AML-193 (cell line): ENCODE data around the gene MXD4.
"Not testable (repeated sequence)": the region's sequence is repeated elsewhere in the genome, so short reads cannot be mapped to it uniquely, and the experiment has no call there.

Experiments
- DNase-seq, 2 experiments: peaks; one replicate each; lab custom pipeline; 2025; lab: John Stamatoyannopoulos, UW

Gene MXD4

GRCh38 chr4:2275044-2275397, 13.1 kb upstream of the MXD4 start:
- DNase-seq: not testable (repeated sequence)

DNA sequence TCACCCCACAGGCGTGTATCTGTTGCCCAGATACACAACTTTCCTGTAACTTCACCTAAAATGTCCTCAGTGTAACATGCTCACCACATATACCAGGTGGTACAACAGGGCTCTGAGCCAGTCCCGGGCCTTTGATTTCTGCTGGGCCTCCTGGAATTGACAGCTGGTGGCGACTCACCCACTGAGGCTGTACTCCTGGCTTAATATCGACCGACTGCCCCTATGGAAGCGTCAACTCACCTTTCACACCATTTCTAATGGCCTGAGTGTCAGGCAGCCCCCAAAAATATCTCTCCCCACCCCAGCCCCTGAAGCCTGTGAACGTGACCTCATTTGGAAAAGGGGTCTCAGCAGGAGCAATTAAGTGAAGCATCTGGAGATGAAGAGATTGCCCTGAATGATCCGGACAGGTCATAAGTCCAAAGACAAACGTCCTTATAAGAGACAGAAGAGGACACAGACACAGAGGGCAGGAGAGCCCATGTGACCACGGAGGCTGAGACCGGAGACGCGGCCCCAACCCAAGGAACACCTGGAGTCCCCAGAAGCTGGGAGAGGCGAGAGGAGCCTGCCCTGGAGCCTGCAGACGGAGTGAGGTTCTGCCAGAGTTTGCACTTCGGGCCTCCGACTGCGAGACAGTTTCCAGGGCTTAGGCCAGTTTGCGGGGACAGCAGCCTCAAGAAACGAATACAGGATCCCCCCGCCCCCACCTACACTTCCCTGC, 12.6 kb upstream of the MXD4 start:
- DNase-seq: no peak

DNA sequence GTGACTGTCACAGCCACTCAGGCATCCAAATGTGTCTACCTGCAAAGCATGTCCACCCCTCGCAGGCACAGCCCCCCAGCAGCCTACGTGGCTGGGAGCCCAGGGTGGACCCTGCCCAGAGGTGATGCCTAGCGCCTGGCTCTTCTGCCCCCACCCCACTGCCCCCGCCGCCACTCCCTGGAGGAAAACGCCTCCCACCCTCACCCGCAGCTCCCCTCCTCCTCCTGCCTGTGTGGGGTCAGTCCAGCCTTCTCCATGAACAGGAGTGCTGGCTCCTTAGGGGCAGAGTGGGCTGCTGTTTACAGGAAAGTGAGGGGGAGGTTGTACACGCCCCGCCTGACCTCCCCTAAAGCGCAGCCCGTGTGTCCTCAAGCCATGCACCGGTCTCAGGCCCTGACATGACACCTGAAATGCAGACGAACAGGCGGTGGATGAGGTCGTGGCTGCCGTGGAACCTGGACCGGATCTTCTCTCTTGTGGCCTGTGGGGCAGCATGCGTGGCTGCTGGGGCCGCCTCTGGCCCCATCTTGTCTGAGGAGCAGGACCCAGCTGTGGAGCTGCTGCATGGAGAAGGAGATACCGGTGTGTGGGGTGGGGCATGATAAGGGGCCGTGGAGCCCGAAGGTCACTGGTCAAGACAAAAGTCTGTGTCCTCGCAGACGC, 11.9 kb upstream of the MXD4 start:
- DNase-seq: no peak

GRCh38 chr4:2273221-2273620, 11.3 kb upstream of the MXD4 start:
- no peak for DNase-seq

- DNase-seq: no peak
These were observed 10.9 kb upstream of the MXD4 start for GRCh38 chr4:2272828-2273120.

DNA sequence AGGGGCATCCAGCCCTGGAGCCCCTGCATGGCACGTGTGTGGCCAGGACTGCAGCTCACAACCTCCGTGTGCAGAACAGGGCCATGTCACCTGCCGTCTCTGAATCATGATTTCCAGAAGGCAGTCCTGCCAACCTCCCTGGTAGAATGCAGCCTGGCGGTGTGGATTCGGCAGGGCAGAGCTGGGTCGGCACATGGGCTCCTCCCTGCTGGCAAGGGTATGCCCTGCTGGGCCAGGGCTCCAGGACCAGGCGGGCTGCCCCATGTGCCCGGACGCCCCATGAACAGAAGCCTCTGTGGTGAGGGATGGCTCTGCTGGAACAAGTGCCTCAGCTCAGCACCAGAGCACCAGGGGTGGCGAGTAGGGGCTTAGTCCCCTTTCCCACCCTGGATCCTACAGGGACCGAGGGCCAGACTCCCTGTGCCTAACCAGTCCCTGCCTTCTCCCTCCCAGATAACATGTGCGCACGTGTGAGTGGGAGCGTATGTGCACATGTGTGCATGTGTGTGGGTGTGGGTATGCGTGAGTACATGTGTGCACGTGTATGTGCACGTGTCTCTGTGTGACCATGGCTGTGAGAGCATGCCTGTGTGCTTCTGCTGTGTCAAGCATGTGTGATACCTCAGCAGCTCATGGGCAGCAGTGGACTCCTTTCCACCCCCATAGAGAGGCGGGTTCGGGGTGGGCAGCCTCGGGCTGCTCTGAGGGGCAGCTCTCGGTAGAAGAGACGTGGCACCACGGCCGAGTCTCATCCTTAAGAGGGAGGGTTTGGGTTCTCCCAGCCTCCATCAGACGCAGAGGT, 10.3 kb upstream of the MXD4 start:
- no peak for DNase-seq

GRCh38 chr4:2271279-2272025, 9.5 kb upstream of the MXD4 start:
- DNase-seq: no peak

- DNase-seq: no peak
These were observed 8.6 kb upstream of the MXD4 start for GRCh38 chr4:2270341-2271165.

DNA sequence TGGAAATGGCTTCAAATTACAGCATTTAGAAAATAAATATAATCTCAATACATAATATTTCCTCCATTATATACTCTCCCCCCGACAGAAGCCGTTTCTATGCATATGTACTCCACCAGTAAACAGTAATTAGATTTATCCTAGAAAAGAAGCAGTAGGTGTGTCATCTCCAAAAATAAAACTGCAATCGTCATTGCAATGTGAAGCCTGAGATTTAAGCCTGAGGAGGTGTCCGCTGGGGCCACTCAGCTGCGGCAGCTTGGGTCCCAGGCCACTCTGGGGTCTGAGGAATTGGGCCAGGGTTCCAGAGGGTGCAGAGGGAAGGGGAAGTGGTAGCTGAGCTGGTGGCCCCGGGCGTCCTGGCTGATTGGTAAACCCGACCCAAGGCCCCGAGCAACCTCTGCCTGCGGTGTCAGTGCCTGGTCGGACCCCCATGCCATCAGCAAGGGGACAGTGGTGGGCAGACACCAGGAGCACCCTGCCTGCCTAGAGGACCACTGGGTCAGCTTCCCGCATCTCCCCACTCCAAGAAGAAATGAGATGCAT, 7.8 kb upstream of the MXD4 start:
- no peak for DNase-seq

DNA sequence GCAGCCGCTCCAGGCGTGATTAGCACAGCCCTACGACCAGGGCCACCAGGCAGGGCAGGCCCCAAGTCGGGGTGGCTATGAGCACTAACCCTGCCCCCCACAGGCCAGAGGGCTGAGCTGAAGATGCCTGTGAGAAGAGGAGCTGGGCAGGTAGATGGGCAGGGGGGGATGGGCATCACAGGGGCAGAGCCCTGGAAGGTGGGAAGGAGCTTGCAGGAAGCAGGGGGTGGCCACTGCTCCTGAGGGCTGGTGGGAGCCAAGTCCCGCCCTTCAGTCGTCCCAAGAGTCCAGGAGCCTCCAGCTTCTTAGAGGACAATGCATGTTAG, 7.3 kb upstream of the MXD4 start:
- no peak for DNase-seq

DNA sequence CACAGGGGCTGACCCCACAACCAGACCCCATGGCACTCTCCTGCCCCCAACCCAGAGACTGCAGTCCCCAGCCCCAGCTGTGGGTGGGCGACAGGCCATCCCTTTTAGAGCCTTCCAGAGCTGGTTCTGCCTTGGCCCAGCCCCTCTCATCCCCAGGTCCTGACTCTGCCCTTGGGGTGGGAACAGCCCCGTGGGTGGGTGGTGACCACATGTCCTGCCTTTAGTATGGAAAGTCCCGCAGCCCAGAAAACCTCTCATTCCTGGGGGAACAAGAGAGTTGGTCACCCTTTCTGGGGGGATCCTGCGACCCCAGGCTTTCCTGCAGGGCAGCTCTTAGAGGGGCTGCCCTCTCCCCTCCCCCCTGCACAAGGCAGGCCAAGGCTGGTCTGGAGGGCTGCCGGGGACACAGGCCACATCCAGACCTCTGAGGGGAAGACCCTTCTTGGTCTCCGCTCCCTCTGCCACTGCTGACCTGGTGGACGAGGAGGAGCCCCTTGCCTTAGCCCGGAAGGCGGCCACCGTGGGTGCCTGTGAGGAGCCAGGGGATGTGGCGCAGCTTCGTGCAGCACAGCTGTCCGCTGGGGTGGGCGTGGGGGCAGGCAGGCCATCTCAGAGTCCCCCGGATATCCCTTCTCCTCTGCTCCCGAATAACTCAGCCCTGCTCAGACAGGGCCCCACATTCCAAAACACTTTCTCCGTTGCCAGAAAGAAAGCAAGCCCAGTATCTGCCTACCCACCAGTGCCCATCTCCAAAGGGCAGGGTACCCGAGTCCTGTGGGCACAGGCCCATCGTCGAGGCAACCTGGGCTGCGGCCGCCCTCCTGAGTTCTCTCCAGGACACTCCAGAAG, 6.7 kb upstream of the MXD4 start:
- DNase-seq: no peak

DNA sequence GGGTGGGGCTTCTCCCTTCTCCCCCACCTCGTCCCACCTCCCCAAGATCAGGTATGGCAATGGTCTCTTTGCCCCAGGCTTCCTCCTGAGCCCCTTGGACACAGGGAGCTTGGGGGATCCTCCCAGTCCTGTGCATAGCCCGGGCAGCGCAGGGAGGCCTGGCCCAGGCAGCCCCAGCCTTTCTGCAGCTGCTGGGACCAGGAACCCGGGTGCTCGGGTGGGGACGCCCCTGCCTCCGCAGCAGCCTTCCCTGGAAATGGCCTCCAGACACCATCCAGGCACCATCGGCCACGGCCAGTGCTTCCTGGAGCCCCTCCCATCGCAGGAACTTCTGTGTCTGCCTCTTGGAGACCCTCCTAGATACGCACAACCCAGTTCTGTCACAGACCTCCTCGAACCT, 5.9 kb upstream of the MXD4 start:
- DNase-seq: no peak

DNA sequence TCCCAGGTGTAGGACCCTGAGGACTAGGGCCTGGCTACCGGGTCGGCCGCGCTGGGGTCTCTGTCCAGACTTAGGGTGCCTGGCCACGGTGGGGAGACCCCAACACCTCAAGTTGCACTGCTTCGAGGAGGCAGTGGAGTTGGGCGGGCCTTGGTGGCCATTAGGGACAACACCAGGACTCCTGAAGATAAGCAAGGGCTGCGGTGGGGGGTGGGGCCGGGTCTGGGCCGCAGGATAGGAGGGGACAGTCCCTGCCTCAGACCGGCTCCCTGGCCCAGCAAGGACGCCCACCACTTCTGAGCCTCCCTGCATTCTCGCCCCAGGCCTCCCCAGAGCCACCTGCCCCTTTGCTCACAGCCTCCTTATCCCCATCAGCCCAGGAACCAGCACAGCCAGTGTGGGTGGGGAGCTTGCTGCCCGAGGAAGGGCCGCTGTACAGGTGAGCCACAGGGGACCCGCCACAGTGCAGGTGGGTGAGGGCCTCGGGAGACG, 5.5 kb upstream of the MXD4 start:
- DNase-seq: no peak

- DNase-seq: no peak
These were observed 4.9 kb upstream of the MXD4 start for GRCh38 chr4:2266821-2267220.

GRCh38 chr4:2266181-2266580, 4.3 kb upstream of the MXD4 start:
- DNase-seq: no peak

DNA sequence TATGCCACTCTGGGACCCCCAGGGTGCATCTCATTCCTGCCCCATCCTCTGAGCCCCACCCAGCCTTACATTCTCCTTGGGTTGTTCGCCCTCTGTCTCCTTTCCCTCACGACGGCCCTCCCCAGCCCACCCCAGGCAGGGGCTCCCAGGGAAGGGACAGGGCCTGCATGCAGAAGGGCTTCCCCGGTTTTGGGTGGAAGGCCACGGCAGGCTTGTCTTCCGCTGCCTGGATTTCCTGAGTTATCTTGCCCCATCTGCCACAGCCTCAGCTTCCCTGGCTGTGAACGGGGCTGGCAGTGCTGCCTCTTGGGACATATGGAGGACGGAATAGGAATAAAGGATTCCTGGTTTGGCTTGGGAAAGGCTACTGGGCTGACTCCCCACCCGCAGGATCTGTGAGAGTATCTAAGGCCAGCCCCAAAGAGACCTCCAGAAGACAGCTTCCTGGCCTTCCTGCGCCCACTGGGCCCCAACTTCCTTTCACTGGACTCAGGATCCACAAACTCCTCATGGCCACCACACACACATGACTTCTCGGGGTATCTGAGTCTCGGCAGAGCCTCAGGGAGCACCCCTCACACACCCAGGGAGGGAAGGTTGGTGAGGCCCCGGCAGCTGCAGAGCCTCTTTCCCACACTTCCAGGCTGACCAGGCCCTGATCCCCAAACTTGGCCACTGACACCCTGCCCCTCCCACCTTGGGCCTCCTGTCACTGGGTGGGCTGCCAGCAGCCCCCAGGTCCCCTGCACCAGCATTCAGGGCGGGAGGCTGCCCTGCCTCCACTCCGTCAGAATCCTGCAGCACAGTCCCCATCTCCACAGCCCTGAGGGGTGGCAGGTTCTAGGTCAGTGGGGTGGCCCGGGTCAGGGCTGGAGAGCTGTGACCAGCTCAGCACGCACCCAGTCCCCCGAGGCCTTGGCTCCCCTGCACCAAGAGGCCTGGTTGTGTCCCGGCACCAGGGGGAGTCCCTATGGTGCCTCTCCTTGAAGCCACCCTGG, 3.5 kb upstream of the MXD4 start:
- no peak for DNase-seq

DNA sequence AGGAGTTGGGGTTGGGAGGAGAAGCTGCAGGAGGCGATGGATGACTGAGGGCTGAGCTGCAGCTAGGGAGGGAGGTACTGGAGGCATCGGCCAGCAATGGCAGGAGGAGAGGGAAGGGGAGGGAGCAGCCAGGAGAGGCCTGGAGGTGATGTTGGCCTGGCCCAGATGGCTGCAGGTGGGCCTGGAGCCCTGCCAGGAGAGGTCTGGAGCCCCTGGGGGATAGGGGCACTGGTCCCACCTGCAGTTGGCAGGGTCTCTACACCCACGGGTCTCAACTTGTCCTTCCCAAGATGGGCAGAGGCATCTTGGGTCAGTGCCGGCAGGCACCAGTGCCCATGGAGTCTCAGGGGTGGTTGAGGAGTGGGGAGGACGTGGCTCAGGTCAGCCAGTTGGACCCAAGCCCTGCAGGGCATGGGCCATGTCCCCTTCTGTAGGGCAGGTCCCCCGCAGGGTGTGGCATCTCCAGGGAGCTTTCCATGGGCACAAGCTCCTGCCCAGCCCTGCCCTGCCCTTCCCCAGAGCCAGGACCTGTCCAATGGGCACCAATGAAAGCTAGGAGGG, 2.7 kb upstream of the MXD4 start:
- DNase-seq: no peak

DNA sequence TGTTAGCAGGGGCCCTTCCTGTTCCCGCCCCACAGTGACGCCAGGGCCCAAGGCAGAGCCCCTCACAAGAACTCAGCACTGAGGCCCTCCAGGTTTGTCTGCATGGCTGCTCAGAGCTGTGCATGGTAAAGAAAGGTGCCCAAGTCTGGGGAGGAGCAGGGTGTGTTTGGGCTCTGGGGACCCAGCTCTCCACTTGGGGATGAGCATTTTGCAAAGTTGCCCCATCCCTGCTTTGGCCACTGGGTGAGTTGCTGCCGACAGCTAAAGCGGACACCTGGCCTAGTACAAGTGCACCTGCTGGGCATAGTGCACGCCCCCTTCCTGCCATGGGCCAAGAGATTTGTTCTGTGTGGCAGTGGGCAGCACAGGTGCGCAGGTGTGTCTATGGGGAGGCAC, 2.0 kb upstream of the MXD4 start:
- DNase-seq: no peak

DNA sequence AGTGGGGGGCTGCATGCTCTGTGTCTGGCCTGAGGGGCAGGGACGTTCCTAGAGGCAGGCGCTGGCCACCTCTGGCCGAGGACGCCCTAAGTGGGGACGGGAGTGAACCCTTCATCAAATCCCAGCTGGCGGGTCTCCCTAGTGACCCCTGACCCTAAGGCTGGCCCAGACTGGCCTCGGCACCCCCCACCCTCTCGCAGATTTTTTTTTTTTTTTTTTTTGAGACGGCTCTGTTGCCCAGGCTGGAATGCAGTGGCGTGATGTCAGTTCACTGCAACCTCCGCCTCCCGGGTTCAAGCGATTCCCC, 988 bp upstream of the MXD4 start:
- no peak for DNase-seq
